Thyroid gland (tissue), 4 donors: ENCODE results near the gene KAZN.

ENCODE experiments used
- POLR2A ChIP-seq, 2 donors: fragments of 450-650 bp; IDR thresholded peaks; one replicate each; pipeline ENCODE4 v1.6.1; 2017; ENCODE audit warnings: antibody characterized with exemption in 2 of 2, mild to moderate bottlenecking in 2 of 2, moderate library complexity in 1 of 2
- TF ChIP-seq, protein P1 (sequence below), 6 experiments: fragments of 200-600 bp in 3 of 6; fragments of 450-650 bp in 3 of 6; sonication (generic) in 3 of 6; IDR thresholded peaks; one replicate each; pipeline ENCODE4 v1.5.1; 2016 to 2019; ENCODE audit warnings: antibody characterized with exemption in 6 of 6, mild to moderate bottlenecking in 2 of 6, inconsistent platforms in 1 of 6, moderate library complexity in 1 of 6

DNA sequence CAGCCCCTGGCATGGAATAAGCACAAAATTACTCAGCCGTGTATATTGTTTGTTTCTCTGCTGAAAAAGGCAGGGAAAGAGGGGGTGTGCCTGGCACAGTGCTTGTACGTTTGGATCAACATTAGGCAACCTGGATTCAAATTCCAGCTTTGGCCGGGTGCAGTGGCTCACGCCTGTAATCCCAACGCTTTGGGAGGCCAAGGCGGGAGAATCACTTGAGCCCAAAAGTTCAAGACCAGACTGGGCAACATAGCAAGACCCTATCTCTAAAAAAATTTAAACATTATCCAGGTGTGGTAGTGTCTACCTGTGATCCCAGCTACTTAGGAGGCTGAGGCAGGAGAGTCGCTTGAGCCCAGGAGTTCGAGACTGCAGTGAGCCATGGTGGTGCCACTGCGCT lies 402.2 kb downstream of the KAZN start:
- TF ChIP-seq, protein P1, sequence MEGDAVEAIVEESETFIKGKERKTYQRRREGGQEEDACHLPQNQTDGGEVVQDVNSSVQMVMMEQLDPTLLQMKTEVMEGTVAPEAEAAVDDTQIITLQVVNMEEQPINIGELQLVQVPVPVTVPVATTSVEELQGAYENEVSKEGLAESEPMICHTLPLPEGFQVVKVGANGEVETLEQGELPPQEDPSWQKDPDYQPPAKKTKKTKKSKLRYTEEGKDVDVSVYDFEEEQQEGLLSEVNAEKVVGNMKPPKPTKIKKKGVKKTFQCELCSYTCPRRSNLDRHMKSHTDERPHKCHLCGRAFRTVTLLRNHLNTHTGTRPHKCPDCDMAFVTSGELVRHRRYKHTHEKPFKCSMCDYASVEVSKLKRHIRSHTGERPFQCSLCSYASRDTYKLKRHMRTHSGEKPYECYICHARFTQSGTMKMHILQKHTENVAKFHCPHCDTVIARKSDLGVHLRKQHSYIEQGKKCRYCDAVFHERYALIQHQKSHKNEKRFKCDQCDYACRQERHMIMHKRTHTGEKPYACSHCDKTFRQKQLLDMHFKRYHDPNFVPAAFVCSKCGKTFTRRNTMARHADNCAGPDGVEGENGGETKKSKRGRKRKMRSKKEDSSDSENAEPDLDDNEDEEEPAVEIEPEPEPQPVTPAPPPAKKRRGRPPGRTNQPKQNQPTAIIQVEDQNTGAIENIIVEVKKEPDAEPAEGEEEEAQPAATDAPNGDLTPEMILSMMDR (IDR thresholded peaks at IDR 0.05) = no peak
- no peak for TF ChIP-seq POLR2A (IDR thresholded peaks at IDR 0.05)
